GM12864 (cell line): Measurements from ENCODE around the gene SPNS3.

ENCODE experiments used
- DNase-seq: peaks from one replicate; pipeline ENCODE4 v3.0.0-alpha.2; 2011; ENCODE audit warnings: low read depth
- H3K4me3 ChIP-seq: 2 replicates; pipeline ENCODE4 v1.5.1; 2011; ENCODE audit warnings: mild to moderate bottlenecking, low read depth, low read length, control low read depth
- TF ChIP-seq, protein P1 (sequence below): IDR thresholded peaks from 2 replicates; pipeline ENCODE4 v1.5.1; 2011; ENCODE audit warnings: low read depth, mild to moderate bottlenecking, moderate library complexity, low read length, control low read depth, inconsistent platforms; ENCODE audit errors: missing control alignments

The SPNS3 gene

DNA sequence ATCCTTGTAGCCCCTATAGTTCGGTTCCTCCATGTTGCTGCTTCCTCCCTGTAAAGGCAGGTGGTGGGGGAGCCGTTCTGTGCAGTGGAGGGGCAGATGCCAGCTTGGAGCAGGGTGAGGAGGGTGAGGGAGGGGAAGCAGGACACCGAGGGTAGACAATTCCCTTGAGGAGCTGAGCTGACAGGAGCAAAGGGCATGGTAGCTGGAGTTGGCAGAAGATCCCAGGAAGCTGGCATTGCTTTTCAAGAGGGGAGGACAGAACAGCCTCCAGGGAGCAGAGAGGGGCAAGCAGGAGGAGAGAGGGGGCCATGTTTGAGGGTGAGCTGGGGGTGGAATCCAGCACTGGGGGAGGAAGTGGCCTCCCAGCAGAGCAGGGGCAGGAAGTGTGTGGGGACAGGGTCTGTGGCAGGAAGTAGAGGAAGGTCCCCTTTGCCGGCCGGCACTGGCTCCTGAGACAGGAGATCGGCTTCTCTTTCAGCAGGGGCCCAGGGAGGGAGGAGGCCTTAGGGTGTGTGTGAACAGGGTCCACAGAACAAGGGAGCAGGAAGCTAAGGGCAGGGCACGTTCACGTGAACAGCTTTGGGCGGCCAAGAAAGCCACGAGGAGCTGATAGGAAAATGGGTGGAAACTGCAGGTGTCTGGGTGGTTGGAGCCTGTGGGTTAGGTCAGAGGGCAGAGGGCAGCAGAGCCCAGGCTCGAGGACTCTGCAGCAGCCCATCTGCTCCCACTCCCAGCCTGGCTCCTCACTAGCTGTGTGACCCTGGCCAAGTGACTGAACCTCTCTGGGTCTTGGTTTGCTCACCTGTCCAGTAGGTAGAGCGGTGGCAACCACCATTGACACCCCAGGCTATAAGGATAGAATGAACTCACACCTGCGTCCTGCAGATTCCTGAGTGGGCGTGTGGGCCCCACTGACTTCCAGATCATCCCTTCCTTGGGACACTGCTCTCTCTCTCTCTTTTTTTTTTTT lies 47.5 kb downstream of the SPNS3 start:
- DNase-seq, result no peak
- TF ChIP-seq, protein P1, sequence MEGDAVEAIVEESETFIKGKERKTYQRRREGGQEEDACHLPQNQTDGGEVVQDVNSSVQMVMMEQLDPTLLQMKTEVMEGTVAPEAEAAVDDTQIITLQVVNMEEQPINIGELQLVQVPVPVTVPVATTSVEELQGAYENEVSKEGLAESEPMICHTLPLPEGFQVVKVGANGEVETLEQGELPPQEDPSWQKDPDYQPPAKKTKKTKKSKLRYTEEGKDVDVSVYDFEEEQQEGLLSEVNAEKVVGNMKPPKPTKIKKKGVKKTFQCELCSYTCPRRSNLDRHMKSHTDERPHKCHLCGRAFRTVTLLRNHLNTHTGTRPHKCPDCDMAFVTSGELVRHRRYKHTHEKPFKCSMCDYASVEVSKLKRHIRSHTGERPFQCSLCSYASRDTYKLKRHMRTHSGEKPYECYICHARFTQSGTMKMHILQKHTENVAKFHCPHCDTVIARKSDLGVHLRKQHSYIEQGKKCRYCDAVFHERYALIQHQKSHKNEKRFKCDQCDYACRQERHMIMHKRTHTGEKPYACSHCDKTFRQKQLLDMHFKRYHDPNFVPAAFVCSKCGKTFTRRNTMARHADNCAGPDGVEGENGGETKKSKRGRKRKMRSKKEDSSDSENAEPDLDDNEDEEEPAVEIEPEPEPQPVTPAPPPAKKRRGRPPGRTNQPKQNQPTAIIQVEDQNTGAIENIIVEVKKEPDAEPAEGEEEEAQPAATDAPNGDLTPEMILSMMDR, result no peak
- H3K4me3 ChIP-seq, result no peak overlapping the region

DNA sequence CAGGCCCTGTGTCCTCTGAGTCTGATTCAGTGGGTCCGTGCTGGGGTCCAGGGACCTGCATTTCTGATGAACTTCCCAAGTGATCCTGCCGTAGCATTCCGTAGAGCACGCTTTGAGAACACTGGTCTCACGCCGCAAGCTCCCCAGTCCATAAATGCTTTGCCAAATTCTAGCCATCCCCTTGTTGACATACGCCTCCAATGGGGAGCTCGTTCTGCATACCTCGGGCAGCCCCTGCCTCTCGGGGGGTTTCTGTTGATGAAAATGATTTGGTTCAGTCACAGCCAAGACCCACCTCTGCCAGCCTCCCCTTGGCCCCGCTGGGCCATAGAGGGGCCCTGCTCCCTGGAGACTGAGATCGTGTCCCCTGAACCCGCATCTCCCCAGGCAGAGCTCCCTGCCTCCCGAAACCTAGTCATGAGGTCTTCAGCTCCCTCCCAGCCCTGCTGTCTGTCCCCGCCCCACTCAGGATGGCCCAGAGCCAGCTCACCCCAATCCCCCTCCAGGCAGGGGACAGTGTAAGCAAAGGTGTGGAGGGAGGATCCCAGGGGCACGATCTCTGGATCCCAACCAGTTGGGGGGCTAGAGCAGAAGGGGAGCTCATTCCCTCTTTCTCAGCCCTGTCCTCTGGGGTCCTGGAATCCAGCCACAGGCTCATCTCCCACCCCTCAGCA lies 48.7 kb downstream of the SPNS3 start:
- no peak for DNase-seq
- TF ChIP-seq, protein P1, result no peak
- no peak overlapping the region for H3K4me3 ChIP-seq

DNA sequence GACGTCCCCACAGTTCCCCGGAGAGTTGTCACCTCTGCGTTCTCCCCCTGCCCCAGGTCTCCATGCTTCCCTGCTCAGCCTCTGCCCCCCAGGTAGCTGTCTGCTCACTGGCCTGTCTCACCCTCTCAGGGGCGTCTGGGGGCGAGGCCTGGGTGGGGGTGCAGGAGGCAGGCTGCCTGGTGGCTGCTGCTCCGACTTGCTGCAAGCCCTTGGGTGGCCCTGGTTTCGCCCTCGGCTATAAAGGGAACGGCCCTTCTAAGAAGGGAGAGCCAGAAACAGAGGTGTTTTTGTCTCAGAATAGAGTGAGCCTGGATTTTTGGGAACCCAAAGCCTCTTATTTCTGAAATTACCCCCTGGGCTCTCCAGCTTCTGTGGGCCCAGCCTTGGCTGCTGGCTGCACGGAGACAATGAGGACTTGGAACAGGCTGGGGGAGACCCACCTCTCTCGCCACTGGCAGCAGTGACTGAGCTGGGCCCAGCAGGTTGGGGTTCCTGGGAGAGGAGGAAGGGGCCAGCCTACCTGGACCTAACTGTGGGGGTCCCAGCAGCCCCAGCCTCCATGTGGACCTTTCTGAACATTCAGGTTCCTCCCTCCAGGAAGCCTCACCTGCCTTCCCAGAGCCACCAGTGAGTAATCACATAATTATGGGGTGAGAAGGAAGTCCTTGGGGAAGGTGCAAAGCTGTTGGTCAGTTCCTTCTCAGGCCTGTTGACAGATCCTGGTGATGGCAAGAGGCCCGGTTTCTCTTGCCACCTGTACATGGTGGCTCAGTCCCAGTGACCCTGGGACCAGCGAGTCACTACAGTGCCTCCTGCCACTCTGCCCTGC lies 49.5 kb downstream of the SPNS3 start:
- H3K4me3 ChIP-seq, result no peak overlapping the region
- TF ChIP-seq, protein P1, result no peak
- no peak for DNase-seq

DNA sequence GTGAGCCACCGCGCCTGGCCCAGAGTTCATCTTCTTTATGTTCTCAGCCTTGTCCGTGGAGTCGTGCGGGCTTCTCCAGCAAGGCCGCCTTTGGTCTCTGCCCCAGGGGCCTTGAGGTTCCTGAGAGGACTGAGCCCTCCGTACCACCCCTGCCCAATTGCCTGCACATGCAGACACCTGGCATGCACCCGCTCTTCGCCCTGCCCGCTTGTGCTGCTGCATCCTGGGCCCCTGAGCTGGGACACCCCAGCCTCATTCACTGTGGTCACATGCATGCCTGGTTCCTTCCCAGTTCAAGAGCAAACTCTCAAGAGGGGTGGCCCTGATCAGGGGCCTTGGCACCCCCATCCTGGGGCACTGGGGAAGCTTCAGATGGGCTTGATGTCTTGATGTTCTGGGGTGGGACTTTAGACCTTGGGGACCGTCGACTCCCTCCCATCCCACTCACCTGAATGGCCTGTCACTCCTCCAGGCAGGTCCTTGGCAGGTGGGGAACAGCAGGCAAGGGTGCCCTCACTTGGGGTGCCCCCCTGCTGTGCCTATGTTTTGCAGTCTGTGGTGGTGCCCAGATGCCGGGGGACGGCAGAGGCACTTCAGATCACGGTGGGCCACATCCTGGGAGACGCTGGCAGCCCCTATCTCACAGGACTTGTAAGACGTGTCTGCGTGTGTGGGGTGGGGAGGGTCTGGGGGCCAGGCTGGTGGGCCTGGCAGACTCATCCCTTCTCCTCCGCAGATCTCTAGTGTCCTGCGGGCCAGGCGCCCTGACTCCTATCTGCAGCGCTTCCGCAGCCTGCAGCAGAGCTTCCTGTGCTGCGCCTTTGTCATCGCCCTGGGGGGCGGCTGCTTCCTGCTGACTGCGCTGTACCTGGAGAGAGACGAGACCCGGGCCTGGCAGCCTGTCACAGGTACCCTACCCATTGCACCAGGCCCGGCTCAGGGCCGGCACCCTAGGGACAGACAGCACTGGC lies 52.2 kb downstream of the SPNS3 start:
- H3K4me3 ChIP-seq, result no peak overlapping the region
- DNase-seq, result no peak
- TF ChIP-seq, protein P1, result no peak

DNA sequence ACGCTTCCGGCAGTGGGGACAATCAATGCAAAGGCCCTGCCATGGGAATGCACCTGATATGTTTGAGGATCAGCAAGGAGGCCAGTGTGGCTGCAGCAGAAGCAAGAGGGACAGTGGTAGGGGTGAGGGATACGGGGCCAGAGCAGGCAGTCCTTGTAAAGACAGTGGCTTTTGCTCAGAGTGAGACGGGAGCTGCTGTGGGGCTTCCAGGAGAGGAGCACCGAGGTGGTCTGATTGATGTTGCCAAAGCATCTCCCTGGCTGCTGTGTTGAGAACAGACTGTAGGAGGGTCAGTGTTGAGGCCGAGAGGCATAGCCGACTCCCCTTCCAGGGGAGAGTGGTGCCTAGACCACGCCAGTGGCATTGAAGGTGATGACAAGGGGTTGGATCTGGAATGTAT lies 53.6 kb downstream of the SPNS3 start:
- DNase-seq, result no peak
- no peak overlapping the region for H3K4me3 ChIP-seq
- TF ChIP-seq, protein P1, result no peak
